CD4-positive, alpha-beta T cell treated with Interleukin-15 for 1 hour (primary cell): ENCODE measurements around the gene SOCS2.
"Not testable (repeated sequence)": the region's sequence is repeated elsewhere in the genome, so short reads cannot be mapped to it uniquely, and the experiment has no call there.

Experiments
- DNase-seq: peaks from one replicate; pipeline ENCODE4 v3.0.0-alpha.2; 2020

SOCS2 gene

GRCh38 chr12:93595351-93595750 lies 22.9 kb downstream of the SOCS2 start:
- DNase-seq: no peak

GRCh38 chr12:93597608-93598007 lies 25.1 kb downstream of the SOCS2 start:
- no peak for DNase-seq

- DNase-seq: no peak
These were observed 26.7 kb downstream of the SOCS2 start for GRCh38 chr12:93599192-93599591.

- DNase-seq: no peak
These were observed 29.1 kb downstream of the SOCS2 start for GRCh38 chr12:93601591-93601990.

GRCh38 chr12:93602897-93603668 lies 30.6 kb downstream of the SOCS2 start:
- no peak for DNase-seq

- no peak for DNase-seq
These were observed 31.3 kb downstream of the SOCS2 start for GRCh38 chr12:93603762-93604161.

- no peak for DNase-seq
These were observed 35.8 kb downstream of the SOCS2 start for GRCh38 chr12:93608313-93608712.

GRCh38 chr12:93609281-93610192 lies 37.1 kb downstream of the SOCS2 start:
- no peak for DNase-seq

GRCh38 chr12:93612776-93613175 lies 40.3 kb downstream of the SOCS2 start:
- DNase-seq: no peak

- DNase-seq: no peak
These were observed 42.6 kb downstream of the SOCS2 start for GRCh38 chr12:93614917-93615596.

GRCh38 chr12:93616584-93617101 lies 44.2 kb downstream of the SOCS2 start:
- DNase-seq: no peak

GRCh38 chr12:93618891-93619410 lies 46.5 kb downstream of the SOCS2 start:
- no peak for DNase-seq

- no peak for DNase-seq
These were observed 49.5 kb downstream of the SOCS2 start for GRCh38 chr12:93621986-93622385.

GRCh38 chr12:93622485-93622884 lies 50.0 kb downstream of the SOCS2 start:
- DNase-seq: no peak

GRCh38 chr12:93624595-93625294 lies 52.3 kb downstream of the SOCS2 start:
- DNase-seq: no peak

- not testable (repeated sequence) for DNase-seq
These were observed 52.8 kb downstream of the SOCS2 start for GRCh38 chr12:93625295-93625645.

GRCh38 chr12:93626160-93626559 lies 53.7 kb downstream of the SOCS2 start:
- no peak for DNase-seq
